ENCODE results near the gene TCEAL9.
A peak's percentile ranks its signal among the peaks of the same experiment; 100 is the strongest.
"Not testable (repeated sequence)": the region's sequence is repeated elsewhere in the genome, so short reads cannot be mapped to it uniquely, and the experiment has no call there.

Gene TCEAL9

DNA sequence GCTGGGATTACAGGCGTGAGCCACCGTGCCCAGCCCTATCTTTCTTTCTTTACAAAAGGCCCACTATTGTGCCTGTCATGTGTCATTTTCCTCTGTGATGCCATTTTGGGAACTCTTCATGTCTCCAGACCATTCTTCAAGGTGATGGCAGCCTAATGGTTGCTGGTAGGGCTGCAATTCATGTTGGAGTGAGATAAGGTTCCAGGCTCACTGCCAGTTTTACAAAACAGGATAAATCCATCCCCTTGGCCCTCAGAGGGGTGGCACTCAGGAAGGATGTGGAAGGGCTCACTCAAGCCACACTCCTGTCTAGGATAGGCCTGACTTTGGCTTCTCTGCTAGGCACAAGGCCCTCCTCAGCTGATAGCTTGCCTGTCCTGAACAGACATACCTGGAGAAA lies 3.8 kb downstream of the TCEAL9 start:
- DNase-seq: no peak
- Mint-ChIP-seq H3K4me1 (peaks cover 12% of the 10 kb centered on the region), H3K36me3 (ENCODE audit: low read depth) (no peaks in the 10 kb centered on the region), H3K9me3 (no peaks in the 10 kb centered on the region), H3K4me3 (no peak overlapping the region), H3K27ac (no peak overlapping the region), H3K27me3 (no peaks in the 10 kb centered on the region)
- no peak for ATAC-seq

DNA sequence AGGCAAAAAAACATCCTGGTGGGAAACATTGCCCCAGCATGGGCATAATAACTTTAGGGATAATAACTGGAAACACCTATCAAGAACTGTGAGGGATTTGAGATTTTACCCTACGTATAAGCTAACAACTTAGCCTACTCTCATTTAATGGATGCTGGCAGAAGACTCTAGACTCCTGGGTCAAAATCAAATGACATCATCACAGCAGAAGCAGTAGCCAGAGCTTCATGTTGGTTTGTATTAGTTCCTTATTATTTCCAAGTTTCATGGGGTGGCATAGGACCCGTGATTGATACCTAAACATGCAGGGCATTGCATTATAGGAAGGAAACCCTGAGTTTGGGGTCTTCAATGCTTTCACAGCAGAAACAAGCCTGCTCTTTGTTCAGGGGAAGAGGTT lies 4.6 kb downstream of the TCEAL9 start:
- Mint-ChIP-seq H3K9me3 (no peaks in the 10 kb centered on the region), H3K27ac (no peak overlapping the region), H3K4me3 (no peak overlapping the region), H3K4me1 (peaks cover 12% of the 10 kb centered on the region), H3K36me3 (ENCODE audit: low read depth) (no peaks in the 10 kb centered on the region), H3K27me3 (no peaks in the 10 kb centered on the region)
- no peak for DNase-seq
- no peak for ATAC-seq

DNA sequence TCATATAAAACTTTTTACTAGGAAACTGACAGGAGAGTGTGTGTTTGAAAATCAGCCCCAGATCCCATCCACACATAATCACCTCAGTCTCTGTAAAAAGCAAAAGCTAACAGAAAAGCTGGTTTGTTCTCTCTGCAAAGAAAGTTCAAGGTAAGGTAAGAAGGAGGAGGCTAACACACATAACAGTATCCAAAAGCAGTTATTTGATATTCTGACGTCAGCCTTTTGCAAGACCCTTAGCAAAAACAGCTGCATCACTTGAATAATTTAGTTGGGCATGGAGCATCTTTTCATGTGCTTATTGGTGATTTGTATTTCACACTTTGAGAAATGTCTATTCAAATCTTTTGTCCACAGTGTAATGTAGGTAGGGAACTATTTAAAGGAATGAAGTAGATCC lies 5.5 kb downstream of the TCEAL9 start:
- Mint-ChIP-seq H3K9me3 (no peaks in the 10 kb centered on the region), H3K27ac (no peak overlapping the region), H3K4me3 (no peak overlapping the region), H3K36me3 (ENCODE audit: low read depth) (no peaks in the 10 kb centered on the region), H3K27me3 (no peaks in the 10 kb centered on the region), H3K4me1 (peaks cover 6% of the 10 kb centered on the region)
- ATAC-seq (no peak), DNase-seq (no peak)

DNA sequence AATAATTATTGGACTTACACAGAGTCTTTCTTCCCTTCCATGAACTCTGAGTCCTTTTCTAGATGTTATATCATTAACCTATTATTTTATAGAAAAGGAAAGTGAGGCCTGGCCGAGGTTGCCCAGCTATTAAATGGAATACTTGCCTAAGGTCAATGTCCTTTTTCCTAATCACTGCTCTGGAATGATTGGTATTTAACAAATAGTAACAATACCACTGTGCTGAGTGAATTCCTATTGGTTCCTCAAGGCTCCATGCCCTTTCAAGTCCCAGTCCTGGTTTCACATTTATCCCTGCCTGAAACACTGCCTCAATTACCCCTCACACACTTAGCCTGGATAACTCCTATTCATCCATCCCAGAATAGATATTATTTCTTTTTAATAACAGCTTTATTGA lies 6.2 kb downstream of the TCEAL9 start:
- DNase-seq (no peak), ATAC-seq (no peak)
- H3K4me3 Mint-ChIP-seq: no peak overlapping the region
- no peaks in the 10 kb centered on the region for H3K9me3 Mint-ChIP-seq
- H3K27ac Mint-ChIP-seq: no peak overlapping the region
- peaks cover 3% of the 10 kb centered on the region for H3K4me1 Mint-ChIP-seq
- H3K27me3 Mint-ChIP-seq: no peaks in the 10 kb centered on the region
- no peaks in the 10 kb centered on the region for H3K36me3 Mint-ChIP-seq (ENCODE audit: low read depth)

DNA sequence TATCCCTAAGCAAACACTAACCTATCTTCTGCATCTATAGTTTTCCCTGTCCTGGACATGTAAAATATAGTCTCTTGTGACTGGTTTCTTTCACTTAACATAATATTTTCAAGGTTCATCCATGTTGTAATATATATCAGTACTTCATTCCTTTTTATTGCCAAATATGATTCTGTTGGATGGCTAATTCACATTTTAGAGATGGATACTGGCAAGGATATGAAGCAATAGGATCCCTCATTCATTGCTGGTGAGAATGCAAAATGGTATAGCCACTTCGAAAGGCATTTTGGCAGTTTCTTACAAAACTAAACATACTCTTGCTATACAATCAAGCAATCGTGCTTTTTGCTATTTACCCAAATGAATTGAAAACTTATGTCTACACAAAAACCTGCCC lies 6.7 kb downstream of the TCEAL9 start:
- H3K9me3 Mint-ChIP-seq: no peaks in the 10 kb centered on the region
- H3K36me3 Mint-ChIP-seq (ENCODE audit: low read depth): no peaks in the 10 kb centered on the region
- H3K27me3 Mint-ChIP-seq: no peaks in the 10 kb centered on the region
- ATAC-seq (no peak), DNase-seq (no peak)
- no peaks in the 10 kb centered on the region for H3K4me1 Mint-ChIP-seq
- no peak overlapping the region for H3K4me3 Mint-ChIP-seq
- no peak overlapping the region for H3K27ac Mint-ChIP-seq

DNA sequence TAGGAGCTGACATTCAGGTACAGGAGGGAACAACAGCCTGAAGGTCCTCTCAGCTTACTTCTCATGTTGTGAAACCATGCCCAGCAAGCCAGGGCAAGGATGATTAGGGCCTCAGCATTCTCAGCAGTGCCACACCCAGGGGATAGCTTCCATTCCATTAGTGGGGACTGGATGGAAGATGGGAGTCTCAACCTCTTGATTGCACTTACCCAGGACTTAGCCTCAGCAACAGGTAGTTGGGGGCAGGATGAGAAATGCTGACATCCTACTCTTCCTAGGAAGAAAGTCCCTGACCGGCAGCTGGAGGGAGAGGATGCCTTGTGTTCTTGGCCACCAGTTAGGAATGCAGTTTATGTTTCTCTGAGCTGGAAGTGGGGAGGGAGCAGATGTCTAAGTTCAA lies 11.2 kb downstream of the TCEAL9 start:
- Mint-ChIP-seq H3K9me3 (no peaks in the 10 kb centered on the region), H3K4me3 (no peak overlapping the region)
- no peak for DNase-seq

DNA sequence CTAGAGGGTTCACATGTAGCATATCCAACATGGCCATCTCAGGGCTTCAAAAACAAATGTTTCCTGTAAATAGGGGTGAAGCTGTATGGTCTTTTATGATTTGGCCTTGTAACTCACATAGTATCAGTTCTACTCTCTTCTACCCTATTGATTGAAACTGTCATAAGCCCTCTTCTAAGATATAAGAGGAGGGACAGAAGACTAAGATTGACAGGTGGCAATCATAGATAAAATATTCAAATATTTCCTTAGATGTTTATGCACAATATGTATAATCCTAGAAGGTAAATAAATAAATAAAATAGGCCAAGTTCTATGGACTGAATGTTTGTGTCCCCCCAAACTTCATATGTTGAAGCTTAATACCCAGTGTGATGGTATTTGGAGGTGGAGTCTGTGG lies 13.2 kb downstream of the TCEAL9 start:
- Mint-ChIP-seq H3K4me3 (no peak overlapping the region), H3K4me1 (no peaks in the 10 kb centered on the region), H3K9me3 (no peaks in the 10 kb centered on the region), H3K36me3 (ENCODE audit: low read depth) (no peaks in the 10 kb centered on the region), H3K27me3 (no peaks in the 10 kb centered on the region), H3K27ac (no peak overlapping the region)
- DNase-seq: no peak
- ATAC-seq: no peak

More for the DNA sequence above, 11.2 kb downstream of the TCEAL9 start:
- Mint-ChIP-seq H3K27ac (no peak overlapping the region), H3K36me3 (ENCODE audit: low read depth) (no peaks in the 10 kb centered on the region), H3K27me3 (no peaks in the 10 kb centered on the region), H3K4me1 (no peaks in the 10 kb centered on the region)
- ATAC-seq: no peak

DNA sequence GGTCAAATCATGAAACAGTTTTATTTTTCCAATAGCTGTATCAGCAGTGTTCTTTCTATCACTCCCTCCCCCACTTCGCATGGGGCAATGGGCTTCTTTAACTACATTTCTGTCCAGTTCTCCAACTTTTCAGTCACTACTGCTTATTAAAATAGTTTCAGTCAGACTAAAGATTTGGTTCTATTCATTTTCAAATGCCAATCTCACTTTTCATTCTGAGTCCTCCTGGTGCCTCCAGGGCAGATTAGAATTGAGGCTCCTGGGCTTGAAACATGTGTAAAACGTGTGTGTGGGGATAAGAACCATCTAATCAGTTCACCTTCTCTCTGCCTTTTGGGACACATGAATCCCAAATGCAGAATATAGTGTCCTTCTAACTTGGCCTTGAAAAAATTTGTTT lies 16.6 kb downstream of the TCEAL9 start:
- no peaks in the 10 kb centered on the region for H3K36me3 Mint-ChIP-seq (ENCODE audit: low read depth)
- no peak for ATAC-seq
- no peak for DNase-seq
- no peaks in the 10 kb centered on the region for H3K27me3 Mint-ChIP-seq
- H3K27ac Mint-ChIP-seq: no peak overlapping the region
- peaks cover 6% of the 10 kb centered on the region for H3K4me1 Mint-ChIP-seq
- no peaks in the 10 kb centered on the region for H3K9me3 Mint-ChIP-seq
- no peak overlapping the region for H3K4me3 Mint-ChIP-seq

DNA sequence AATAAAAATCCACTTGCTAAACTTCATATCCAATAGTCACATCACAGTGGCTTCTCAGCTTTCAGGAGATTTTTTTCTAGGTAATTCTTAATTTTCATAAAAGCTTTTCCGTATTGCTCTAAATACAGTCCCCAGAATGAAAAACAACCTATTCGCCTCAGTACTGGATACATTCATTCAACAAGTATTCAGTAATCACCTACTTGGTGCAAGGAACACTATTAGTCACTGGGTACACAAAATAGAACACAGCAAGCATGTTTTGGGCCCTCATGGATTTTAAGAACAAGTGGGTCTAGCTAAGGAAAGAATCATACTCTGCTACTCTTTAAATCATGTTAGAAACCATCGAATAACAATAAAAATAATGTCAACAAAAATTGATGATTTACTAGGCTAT lies 17.3 kb downstream of the TCEAL9 start:
- no peak overlapping the region for H3K27ac Mint-ChIP-seq
- no peak overlapping the region for H3K4me3 Mint-ChIP-seq
- H3K36me3 Mint-ChIP-seq (ENCODE audit: low read depth): no peaks in the 10 kb centered on the region
- peaks cover 6% of the 10 kb centered on the region for H3K4me1 Mint-ChIP-seq
- no peak for ATAC-seq
- no peaks in the 10 kb centered on the region for H3K27me3 Mint-ChIP-seq
- DNase-seq: no peak
- H3K9me3 Mint-ChIP-seq: no peaks in the 10 kb centered on the region

DNA sequence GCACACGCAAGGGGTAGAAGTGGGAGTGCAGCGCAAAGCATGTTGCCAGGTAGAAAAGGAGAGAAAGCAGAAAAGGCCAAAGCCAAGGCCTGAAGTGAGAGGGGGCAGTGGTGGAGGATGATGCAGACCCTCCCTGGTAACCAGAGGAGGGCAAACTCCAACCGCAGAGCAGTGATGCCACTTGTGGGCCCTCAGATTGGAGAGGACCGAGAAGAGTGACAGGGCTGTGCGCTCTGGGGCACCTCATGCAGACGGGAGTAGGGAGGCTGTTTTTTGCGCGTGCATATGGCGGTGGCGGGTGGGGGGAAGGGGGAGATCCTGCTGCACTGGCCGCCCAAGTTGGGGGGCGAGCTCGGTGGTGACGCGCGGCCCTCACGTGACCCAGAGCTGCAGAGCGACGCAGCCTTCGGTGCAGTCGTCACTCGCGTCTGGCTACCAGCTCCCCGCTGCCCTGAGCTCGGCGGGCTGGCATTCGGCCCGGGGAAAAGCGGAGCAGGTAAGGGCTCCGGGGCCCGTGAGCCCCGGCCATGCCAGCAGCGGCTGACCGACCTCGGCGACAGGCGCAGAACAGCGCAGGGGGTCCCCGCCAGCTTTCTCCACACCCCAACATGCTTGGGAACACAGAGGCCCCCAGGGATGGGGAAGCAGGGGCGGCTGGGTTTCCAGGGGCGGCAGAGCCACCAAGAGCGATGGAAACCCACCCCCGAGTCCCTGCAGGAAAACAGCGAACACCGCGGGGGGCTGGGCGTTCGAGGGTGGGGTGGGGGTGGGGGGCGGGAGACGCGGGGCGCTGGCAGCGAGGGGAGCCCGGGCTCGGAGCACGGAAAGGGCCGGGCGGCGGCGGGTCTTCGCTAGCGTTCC lies 20.0 kb downstream of the TCEAL9 start, which contains the start of gene BEX3:
TSS of gene BEX3 (plus strand) at position 421 of the 861 bp plus-strand sequence. CDS start 984 bp downstream, outside the sequence.
- ATAC-seq (peak; percentile 86), DNase-seq (peak; percentile 31)
- Mint-ChIP-seq H3K4me1 (peaks cover 6% of the 10 kb centered on the region), H3K9me3 (no peaks in the 10 kb centered on the region), H3K36me3 (ENCODE audit: low read depth) (no peaks in the 10 kb centered on the region), H3K4me3 (peak within 1 kb of the TSS; percentile 74), H3K27me3 (no peaks in the 10 kb centered on the region), H3K27ac (peak within 1 kb of the TSS; percentile 31)

DNA sequence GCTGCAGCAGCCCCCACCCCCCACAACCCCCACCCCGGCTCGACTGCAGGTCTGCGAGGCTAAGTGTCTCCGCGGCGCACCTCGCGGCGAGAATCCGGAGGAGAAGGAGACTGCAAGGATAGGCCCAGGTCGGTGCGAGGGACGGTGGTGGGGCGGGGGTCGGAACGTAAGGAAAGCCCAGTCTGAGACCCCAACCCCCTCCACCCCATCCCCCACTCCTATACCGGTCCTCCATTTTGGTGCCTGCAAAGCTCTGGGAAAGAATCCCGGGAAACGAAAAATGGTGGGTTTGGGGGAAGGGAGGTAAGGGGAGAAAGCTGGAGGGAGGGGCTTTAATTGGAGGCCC lies 20.6 kb downstream of the TCEAL9 start:
- Mint-ChIP-seq H3K36me3 (ENCODE audit: low read depth) (no peaks in the 10 kb centered on the region), H3K27ac (peak overlapping the region; percentile 31), H3K4me3 (peak overlapping the region; percentile 74), H3K9me3 (no peaks in the 10 kb centered on the region), H3K4me1 (peaks cover 6% of the 10 kb centered on the region), H3K27me3 (no peaks in the 10 kb centered on the region)
- DNase-seq (no peak), ATAC-seq (no peak)

DNA sequence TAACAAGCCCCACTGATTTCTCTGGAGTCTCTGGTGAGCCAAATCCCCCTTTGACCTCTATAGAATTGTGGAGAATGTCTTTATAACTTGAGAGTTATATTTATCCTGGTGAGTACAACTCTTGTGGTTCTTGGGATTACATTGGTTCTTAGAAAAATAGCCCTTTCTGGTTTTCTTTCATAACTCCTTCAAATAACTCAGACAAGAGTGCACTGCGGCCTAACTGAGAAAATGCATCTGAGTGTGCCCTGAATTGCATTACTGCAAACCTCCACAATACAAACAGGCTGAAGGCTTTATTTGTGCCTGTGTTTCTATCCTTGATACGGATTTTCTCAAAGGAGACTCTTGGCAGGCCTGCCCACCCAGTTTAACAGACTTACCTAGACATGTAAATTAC lies 22.7 kb downstream of the TCEAL9 start:
- H3K9me3 Mint-ChIP-seq: no peaks in the 10 kb centered on the region
- no peak overlapping the region for H3K4me3 Mint-ChIP-seq
- H3K27me3 Mint-ChIP-seq: no peaks in the 10 kb centered on the region
- H3K36me3 Mint-ChIP-seq (ENCODE audit: low read depth): no peaks in the 10 kb centered on the region
- DNase-seq: no peak
- H3K27ac Mint-ChIP-seq: no peak overlapping the region
- H3K4me1 Mint-ChIP-seq: peaks cover 6% of the 10 kb centered on the region
- no peak for ATAC-seq

DNA sequence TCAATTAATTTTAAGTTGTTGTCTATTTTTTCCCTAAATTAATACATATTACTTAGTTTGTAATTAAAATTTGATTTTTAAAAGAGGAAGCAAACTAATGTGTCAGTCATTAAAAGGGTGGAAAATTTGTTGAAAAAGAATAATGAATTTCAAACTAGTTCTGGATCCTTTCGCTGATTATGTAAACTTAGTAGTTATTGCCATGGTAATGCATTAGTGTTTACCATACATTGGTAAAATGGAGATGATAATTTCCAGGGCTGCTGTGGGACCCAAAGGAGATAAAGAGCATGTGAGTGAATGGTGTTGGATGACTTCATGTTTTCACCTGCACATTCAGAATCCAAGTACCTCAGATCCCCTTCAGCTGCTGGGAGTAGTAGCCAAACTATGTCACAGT lies 26.6 kb downstream of the TCEAL9 start:
- Mint-ChIP-seq H3K4me1 (no peaks in the 10 kb centered on the region), H3K27ac (no peak overlapping the region), H3K9me3 (no peaks in the 10 kb centered on the region), H3K4me3 (no peak overlapping the region), H3K27me3 (no peaks in the 10 kb centered on the region), H3K36me3 (ENCODE audit: low read depth) (no peaks in the 10 kb centered on the region)
- no peak for ATAC-seq
- no peak for DNase-seq

DNA sequence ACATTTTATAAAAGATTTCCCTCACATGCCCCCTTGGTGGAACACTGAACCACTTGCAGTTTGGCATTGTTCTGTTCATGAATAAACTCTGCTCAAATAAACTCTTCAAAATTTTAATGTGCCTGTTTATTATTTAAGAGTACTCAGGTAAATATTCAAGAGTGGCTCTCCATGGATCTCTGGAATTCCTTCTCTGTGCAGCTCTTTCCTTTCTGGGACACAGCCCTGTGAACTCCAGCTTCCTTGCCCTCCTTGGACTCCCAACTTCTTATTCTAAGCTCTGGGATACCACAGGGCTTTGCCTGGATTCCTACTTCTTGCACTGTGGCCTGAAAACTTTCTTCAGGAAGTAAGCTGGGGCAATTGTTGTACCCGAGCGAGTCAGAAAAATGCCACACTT lies 28.4 kb downstream of the TCEAL9 start:
- Mint-ChIP-seq H3K4me3 (no peak overlapping the region), H3K36me3 (ENCODE audit: low read depth) (no peaks in the 10 kb centered on the region), H3K4me1 (no peaks in the 10 kb centered on the region), H3K27me3 (no peaks in the 10 kb centered on the region), H3K9me3 (no peaks in the 10 kb centered on the region), H3K27ac (no peak overlapping the region)
- ATAC-seq: no peak
- no peak for DNase-seq

DNA sequence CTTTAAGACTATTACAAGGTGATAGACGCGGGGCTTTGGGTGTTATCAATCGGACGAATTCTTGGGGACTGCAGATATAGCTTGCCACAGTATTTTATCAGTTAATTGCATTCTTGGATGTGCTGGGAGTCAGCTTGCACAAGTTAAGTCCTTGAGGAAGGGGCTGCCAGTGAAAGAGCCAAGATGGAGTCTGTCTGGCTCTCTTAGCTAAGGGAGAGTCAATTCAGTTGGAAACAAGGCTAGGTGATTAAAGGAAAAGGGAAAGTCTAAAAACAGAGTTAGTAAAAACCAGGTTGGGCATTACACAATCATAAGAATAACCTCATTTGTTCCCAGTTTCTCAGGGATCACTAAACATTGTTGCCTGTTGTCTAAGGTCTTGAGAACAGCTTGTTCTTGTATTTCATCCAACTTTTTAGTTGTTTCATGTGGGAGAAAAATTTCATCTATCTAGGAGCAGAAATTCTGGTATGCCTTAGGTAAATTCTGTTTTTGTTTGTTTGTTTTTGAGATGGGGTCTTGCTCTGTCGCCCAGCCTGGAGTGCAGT lies 29.1 kb downstream of the TCEAL9 start:
- not testable (repeated sequence) for DNase-seq; H3K4me1 Mint-ChIP-seq; ATAC-seq; H3K4me3 Mint-ChIP-seq; H3K9me3 Mint-ChIP-seq; H3K27me3 Mint-ChIP-seq; H3K27ac Mint-ChIP-seq; H3K36me3 Mint-ChIP-seq (ENCODE audit: low read depth)
